OCI-LY7 (cell line): Measurements from ENCODE around the gene LRRC4C. TPM values are rescaled to one million over a fixed set of nuclear protein-coding genes. Genes with fewer than 3 reads are reported as not detected.

Experiments
- BruUV-seq: library from RNA; stranded (reverse); fragments of 400-500 nt; replicated peaks from 2 replicates; lab custom pipeline; 2021; lab: Mats Ljungman, UMichigan
- CTCF ChIA-PET: fragments of 300-600 bp; sonication (Branson Sonifier 250); formaldehyde crosslinking; loops from one replicate; lab custom pipeline; 2022; ENCODE audit warnings: antibody characterized with exemption; ENCODE audit not compliant: unreplicated experiment; lab: Charles Lee
- POLR2A ChIA-PET: fragments of 300-600 bp; sonication (Branson Sonifier 250); formaldehyde crosslinking; loops from one replicate; lab custom pipeline; 2022; ENCODE audit warnings: antibody characterized with exemption; lab: Charles Lee
- DNase-seq: peaks from one replicate; pipeline ENCODE4 v3.0.0-alpha.2; 2015; ENCODE audit warnings: low spot score
- H2AFZ ChIP-seq: fragments of 200-600 bp; sonication (generic), shearing (Covaris generic); 2 replicates; pipeline ENCODE4 v1.6.1; 2014; ENCODE audit warnings: mild to moderate bottlenecking, antibody characterized with exemption, low read length, moderate library complexity
- H3K27ac ChIP-seq: fragments of 200-600 bp; sonication (generic); 2 replicates; pipeline ENCODE4 v1.5.1; 2014; ENCODE audit warnings: mixed run types, low read depth, mild to moderate bottlenecking, moderate library complexity, low read length, inconsistent platforms; ENCODE audit not compliant: poor library complexity, severe bottlenecking
- H3K36me3 ChIP-seq: fragments of 200-600 bp; sonication (generic); 2 replicates; pipeline ENCODE4 v1.6.1; 2014; ENCODE audit warnings: mild to moderate bottlenecking, antibody characterized with exemption, low read length, moderate library complexity, mixed read lengths; ENCODE audit not compliant: insufficient read depth
- H3K4me1 ChIP-seq: fragments of 200-600 bp; sonication (generic); 2 replicates; pipeline ENCODE4 v1.5.1; 2014; ENCODE audit warnings: mild to moderate bottlenecking, low read length; ENCODE audit not compliant: insufficient read depth, poor library complexity, severe bottlenecking
- H3K4me2 ChIP-seq: fragments of 200-600 bp; sonication (generic); 2 replicates; pipeline ENCODE4 v1.6.1; 2014; ENCODE audit warnings: mild to moderate bottlenecking, low read length
- H3K4me3 ChIP-seq: fragments of 200-600 bp; sonication (generic); 2 replicates; pipeline ENCODE4 v1.5.1; 2014; ENCODE audit warnings: mild to moderate bottlenecking, low read depth, low read length; ENCODE audit not compliant: poor library complexity, severe bottlenecking
- H3K79me2 ChIP-seq: fragments of 200-600 bp; sonication (generic); 2 replicates; pipeline ENCODE4 v1.6.1; 2016; ENCODE audit warnings: low read depth, mild to moderate bottlenecking, low read length, moderate library complexity, mixed read lengths; ENCODE audit not compliant: insufficient read depth
- H3K9me2 ChIP-seq: fragments of 200-600 bp; sonication (generic); 2 replicates; pipeline ENCODE4 v1.6.1; 2016; ENCODE audit warnings: mild to moderate bottlenecking, low read length, mixed read lengths; ENCODE audit not compliant: insufficient read depth
- H3K9me3 ChIP-seq: fragments of 200-600 bp; sonication (generic); 2 replicates; pipeline ENCODE4 v1.6.1; 2014; ENCODE audit warnings: mild to moderate bottlenecking, mixed run types, low read length, mixed read lengths
- H4K20me1 ChIP-seq: fragments of 200-600 bp; sonication (generic); 2 replicates; pipeline ENCODE4 v1.6.1; 2014; ENCODE audit warnings: mild to moderate bottlenecking, antibody characterized with exemption, low read length, moderate library complexity, mixed read lengths; ENCODE audit not compliant: insufficient read depth
- CTCF ChIP-seq: fragments of 200-600 bp; sonication (generic); conservative IDR thresholded peaks from 2 replicates; pipeline ENCODE4 v1.5.1; 2014; ENCODE audit warnings: mild to moderate bottlenecking, antibody characterized with exemption, low read length, moderate library complexity, mixed read lengths
- EZH2phosphoT487 ChIP-seq: fragments of 200-600 bp; sonication (generic); IDR thresholded peaks from 2 replicates; pipeline ENCODE4 v1.6.1; 2018; ENCODE audit warnings: low read depth, borderline replicate concordance, mild to moderate bottlenecking, mixed run types, antibody characterized with exemption, low read length, moderate library complexity, mixed read lengths
- intact Hi-C: fragments of 100-400 bp; cut with micrococcal nuclease; formaldehyde crosslinking; loops from one replicate; pipeline ENCODE4 v1.10.0; 2022; ENCODE audit not compliant: unreplicated experiment
- total RNA-seq, 2 experiments: library from RNA; depleted of rRNA in 1 of 2; stranded (reverse); fragments of >200 nt in 1 of 2; shearing (Covaris generic) in 1 of 2; gene quantifications; 2 replicates each; pipeline ENCODE4 v1.2.3, GENCODE V29; 2014 to 2022

LRRC4C gene
- total RNA-seq, 2 experiments from 2014 or later = not detected

- Histone ChIP-seq H3K4me3 (peak overlapping the region; percentile 33), H3K4me2 (peak overlapping the region; percentile 61), H3K36me3 (no peaks in the 10 kb centered on the region), H2AFZ (peak overlapping the region; percentile 42; the same call in 1 of the 2 replicates), H4K20me1 (no peaks in the 10 kb centered on the region), H3K27ac (peak overlapping the region; percentile 74), H3K9me3 (no peaks in the 10 kb centered on the region), H3K4me1 (peaks cover 35% of the 10 kb centered on the region), H3K79me2 (no peaks in the 10 kb centered on the region), H3K9me2 (no peaks in the 10 kb centered on the region)
- DNase-seq = peak; percentile 29
- CTCF ChIA-PET = no interaction called here
- intact Hi-C loops = no loop called here
- BruUV-seq = no TSS peak
- TF ChIP-seq EZH2phosphoT487 = no peak
- TF ChIP-seq CTCF = peak; percentile 75
- POLR2A ChIA-PET = no interaction called here
These were observed 149.7 kb downstream of the LRRC4C start for GRCh38 chr11:41309716-41310115.

- intact Hi-C loops = no loop called here
- TF ChIP-seq EZH2phosphoT487 (no peak), CTCF (no peak)
- H3K9me3 ChIP-seq = no peaks in the 10 kb centered on the region
- H3K79me2 ChIP-seq = no peaks in the 10 kb centered on the region
- BruUV-seq = no TSS peak
- H3K36me3 ChIP-seq = no peaks in the 10 kb centered on the region
- no peaks in the 10 kb centered on the region for H3K9me2 ChIP-seq
- peak overlapping the region; percentile 42; the same call in 1 of the 2 replicates for H2AFZ ChIP-seq
- DNase-seq = peak; percentile 58
- H3K27ac ChIP-seq = peak overlapping the region; percentile 74
- peak overlapping the region; percentile 61 for H3K4me2 ChIP-seq
- peaks cover 35% of the 10 kb centered on the region for H3K4me1 ChIP-seq
- H3K4me3 ChIP-seq = peak overlapping the region; percentile 33
- POLR2A ChIA-PET = no interaction called here
- CTCF ChIA-PET = no interaction called here
- no peaks in the 10 kb centered on the region for H4K20me1 ChIP-seq
These were observed 150.3 kb downstream of the LRRC4C start for GRCh38 chr11:41309111-41309522.

- ChIA-PET CTCF (no interaction called here), POLR2A (no interaction called here)
- no peaks in the 10 kb centered on the region for H3K9me3 ChIP-seq
- H3K27ac ChIP-seq = peak overlapping the region; percentile 74
- H3K79me2 ChIP-seq = no peaks in the 10 kb centered on the region
- H4K20me1 ChIP-seq = no peaks in the 10 kb centered on the region
- no peaks in the 10 kb centered on the region for H3K9me2 ChIP-seq
- no TSS peak for BruUV-seq
- no peaks in the 10 kb centered on the region for H3K36me3 ChIP-seq
- no peak overlapping the region for H3K4me3 ChIP-seq
- TF ChIP-seq EZH2phosphoT487 (no peak), CTCF (no peak)
- intact Hi-C loops = no loop called here
- peak overlapping the region; percentile 61 for H3K4me2 ChIP-seq
- peak overlapping the region; percentile 42; the same call in 1 of the 2 replicates for H2AFZ ChIP-seq
- no peak for DNase-seq
- H3K4me1 ChIP-seq = peaks cover 35% of the 10 kb centered on the region
These were observed 151.2 kb downstream of the LRRC4C start for GRCh38 chr11:41308286-41308685.
